ENCODE measurements around the gene EYA3.

Gene EYA3

GRCh38 chr1:28032281-28032680 lies 56.1 kb downstream of the EYA3 start:
- no peak for TF ChIP-seq CTCF (IDR thresholded peaks at IDR 0.05)

- TF ChIP-seq CTCF (IDR thresholded peaks at IDR 0.05): no peak
These were observed 57.2 kb downstream of the EYA3 start for GRCh38 chr1:28031173-28031572.

- no peak for TF ChIP-seq CTCF (IDR thresholded peaks at IDR 0.05)
These were observed 59.3 kb downstream of the EYA3 start for GRCh38 chr1:28028873-28029654.

- no peak for TF ChIP-seq CTCF (IDR thresholded peaks at IDR 0.05)
These were observed 60.8 kb downstream of the EYA3 start for GRCh38 chr1:28027660-28028059.

GRCh38 chr1:28027238-28027637 lies 61.2 kb downstream of the EYA3 start:
- TF ChIP-seq CTCF (IDR thresholded peaks at IDR 0.05): no peak

- TF ChIP-seq CTCF (IDR thresholded peaks at IDR 0.05): no peak
These were observed 62.1 kb downstream of the EYA3 start for GRCh38 chr1:28026329-28026728.

- no peak for TF ChIP-seq CTCF (IDR thresholded peaks at IDR 0.05)
These were observed 67.3 kb downstream of the EYA3 start for GRCh38 chr1:28021064-28021463.

GRCh38 chr1:28010969-28011368 lies 77.4 kb downstream of the EYA3 start:
- TF ChIP-seq CTCF (IDR thresholded peaks at IDR 0.05): no peak
